ENCODE results near the gene RBM26.

Gene RBM26

GRCh38 chr13:79398127-79398526, 7.9 kb downstream of the RBM26 start:
- Histone ChIP-seq H3K4me3 (ENCODE audit: low read depth in 1 of 2, low read length in 1 of 2) (no peak overlapping the region), H3K27me3 (no peaks in the 10 kb centered on the region), H3K4me1 (ENCODE audit: control insufficient read depth in 1 of 2, insufficient read depth in 1 of 2, low read depth in 1 of 2, low read length in 1 of 2) (peaks cover 9 to 18% of the 10 kb centered on the region in 2 experiments), H3K27ac (no peak overlapping the region), H3K9me3 (no peaks in the 10 kb centered on the region), H3K36me3 (peaks cover 8% of the 10 kb centered on the region)
- TF ChIP-seq CTCF (IDR thresholded peaks at IDR 0.05): no peak

GRCh38 chr13:79395881-79396280, 10.2 kb downstream of the RBM26 start:
- peaks cover 9 to 17% of the 10 kb centered on the region in 2 experiments for H3K4me1 ChIP-seq (ENCODE audit: control insufficient read depth in 1 of 2, insufficient read depth in 1 of 2, low read depth in 1 of 2, low read length in 1 of 2)
- peaks cover 8% of the 10 kb centered on the region for H3K36me3 ChIP-seq
- no peak overlapping the region for H3K4me3 ChIP-seq (ENCODE audit: low read depth in 1 of 2, low read length in 1 of 2)
- no peaks in the 10 kb centered on the region for H3K27me3 ChIP-seq
- H3K9me3 ChIP-seq: no peaks in the 10 kb centered on the region
- no peak for TF ChIP-seq CTCF (IDR thresholded peaks at IDR 0.05)
- no peak overlapping the region for H3K27ac ChIP-seq

- Histone ChIP-seq H3K4me3 (ENCODE audit: low read depth in 1 of 2, low read length in 1 of 2) (peak overlapping the region; percentile 28 to 33), H3K9me3 (no peaks in the 10 kb centered on the region), H3K36me3 (no peaks in the 10 kb centered on the region), H3K27me3 (no peaks in the 10 kb centered on the region), H3K4me1 (ENCODE audit: control insufficient read depth in 1 of 2, insufficient read depth in 1 of 2, low read depth in 1 of 2, low read length in 1 of 2) (peaks cover 19 to 28% of the 10 kb centered on the region in 2 experiments), H3K27ac (peak overlapping the region; percentile 62)
- TF ChIP-seq CTCF (IDR thresholded peaks at IDR 0.05): no peak
Observed at GRCh38 chr13:79393564-79394249, 12.3 kb downstream of the RBM26 start.

GRCh38 chr13:79392882-79393563, 13.0 kb downstream of the RBM26 start:
- H3K4me1 ChIP-seq (ENCODE audit: control insufficient read depth in 1 of 2, insufficient read depth in 1 of 2, low read depth in 1 of 2, low read length in 1 of 2): peaks cover 21 to 32% of the 10 kb centered on the region in 2 experiments

GRCh38 chr13:79389026-79389425, 17.0 kb downstream of the RBM26 start:
- no peaks in the 10 kb centered on the region for H3K9me3 ChIP-seq
- H3K4me3 ChIP-seq (ENCODE audit: low read depth in 1 of 2, low read length in 1 of 2): no peak overlapping the region
- no peaks in the 10 kb centered on the region for H3K27me3 ChIP-seq
- peaks cover 18 to 26% of the 10 kb centered on the region in 2 experiments for H3K4me1 ChIP-seq (ENCODE audit: control insufficient read depth in 1 of 2, insufficient read depth in 1 of 2, low read depth in 1 of 2, low read length in 1 of 2)
- TF ChIP-seq CTCF (IDR thresholded peaks at IDR 0.05): no peak
- H3K36me3 ChIP-seq: no peaks in the 10 kb centered on the region
- H3K27ac ChIP-seq: peak overlapping the region; percentile 49

More at GRCh38 chr13:79392882-79393563, 13.0 kb downstream of the RBM26 start:
- H3K27me3 ChIP-seq: no peaks in the 10 kb centered on the region
- H3K9me3 ChIP-seq: no peaks in the 10 kb centered on the region
- TF ChIP-seq CTCF (IDR thresholded peaks at IDR 0.05): no peak
- H3K36me3 ChIP-seq: no peaks in the 10 kb centered on the region
- no peak overlapping the region for H3K4me3 ChIP-seq (ENCODE audit: low read depth in 1 of 2, low read length in 1 of 2)
- H3K27ac ChIP-seq: peak overlapping the region; percentile 62
